Left lung (tissue), 10 donors: ENCODE results near the gene FAM181A. TPM values are rescaled to one million over a fixed set of nuclear protein-coding genes. Genes with fewer than 3 reads are reported as not detected.

ENCODE experiments used
- ATAC-seq: fragments of 200-7000 bp; cut with Tn5 transposase; one replicate; pipeline ENCODE4 v1.9.1; 2020; ENCODE audit warnings: moderate library complexity
- DNase-seq, 4 donors: peaks; one replicate each; pipeline ENCODE4 v3.0.0-alpha.2; 2013 to 2020
- H3K27ac ChIP-seq, 2 donors: fragments of 200-600 bp; sonication (generic) in 1 of 2; one replicate each; pipeline versions ENCODE4 v1.5.0 to v1.8.0; 2020 to 2021
- H3K27me3 ChIP-seq, 2 donors: fragments of 200-600 bp; sonication (generic) in 1 of 2; one replicate each; pipeline versions ENCODE4 v1.5.0 to v1.8.0; 2020 to 2021
- H3K36me3 ChIP-seq, 2 donors: fragments of 200-600 bp; sonication (generic) in 1 of 2; one replicate each; pipeline versions ENCODE4 v1.5.0 to v1.8.0; 2020 to 2021
- H3K4me1 ChIP-seq, 2 donors: fragments of 200-600 bp; one replicate each; pipeline ENCODE4 v1.8.0; 2021
- H3K4me3 ChIP-seq, 2 donors: fragments of 200-600 bp; sonication (generic) in 1 of 2; one replicate each; pipeline versions ENCODE4 v1.5.0 to v1.8.0; 2020 to 2021; ENCODE audit warnings: mild to moderate bottlenecking in 1 of 2
- H3K9me3 ChIP-seq, 2 donors: fragments of 200-600 bp; sonication (generic) in 1 of 2; one replicate each; pipeline versions ENCODE4 v1.5.0 to v1.8.0; 2020 to 2021
- CTCF ChIP-seq, 2 donors: fragments of 200-600 bp; sonication (generic) in 1 of 2; IDR thresholded peaks; one replicate each; pipeline versions ENCODE4 v1.5.0 to v1.8.0; 2021; ENCODE audit warnings: antibody characterized with exemption in 2 of 2
- intact Hi-C, 2 donors: fragments of 100-400 bp; cut with DNase I; formaldehyde crosslinking; loops; one replicate each; pipeline versions ENCODE4 v1.11.2 to v1.14.2; 2022
- polyA plus RNA-seq, 6 donors: library from polyadenylated mRNA; unstranded; fragments of 120-200 nt; gene quantifications; one replicate each; pipeline ENCODE4 v1.2.1, GENCODE V29; 2013; ENCODE audit not compliant: insufficient read length in 6 of 6
- total RNA-seq, 2 donors: library from RNA; stranded (reverse); fragmentation: NEBNext Ultra II Directional; extraction: Animal tissue kit (Norgen Biotek cat#: 25700); gene quantifications; one replicate each; pipeline ENCODE4 v1.2.1, GENCODE V29; 2021
- donor health status: DM: no; HTN: yes; CAD: no.
- donor health status: DM: no; HTN: no; CAD: no.

Gene FAM181A
- total and polyA plus RNA-seq, 8 donors, result 0.10 to 1.1 (median 0.37) TPM; not detected in 2

- Histone ChIP-seq H3K27ac (no peak overlapping the region), H3K9me3 (no peaks in the 10 kb centered on the region), H3K27me3 (no peaks in the 10 kb centered on the region), H3K4me1 (no peaks in the 10 kb centered on the region), H3K36me3 (no peaks in the 10 kb centered on the region), H3K4me3 (no peak overlapping the region)
- no peak for TF ChIP-seq CTCF (IDR thresholded peaks at IDR 0.05)
- intact Hi-C loops, result no loop called here
- DNase-seq (peak in 1 of 4 donors; percentile 32), ATAC-seq (peak; percentile 67)
These were observed 46.9 kb upstream of the FAM181A start for GRCh38 chr14:93880021-93880820.

DNA sequence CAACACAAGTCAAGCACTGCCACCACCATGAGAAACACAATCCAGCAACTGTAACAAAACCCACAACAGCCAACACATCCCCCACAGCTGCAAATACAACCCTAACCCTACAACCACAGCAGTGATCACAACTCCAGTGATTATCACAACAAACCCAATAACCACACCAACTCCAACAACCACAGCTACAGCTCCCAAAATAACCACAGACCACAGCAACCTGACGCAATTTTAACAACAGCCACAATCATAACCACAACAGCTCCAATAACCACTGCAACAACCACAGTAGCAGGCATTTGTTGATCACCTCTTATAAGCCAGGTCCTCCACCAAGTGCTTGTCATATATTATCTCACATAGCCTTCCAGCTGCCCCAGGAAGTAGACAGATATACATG lies 42.2 kb upstream of the FAM181A start:
- Histone ChIP-seq H3K4me1 (no peaks in the 10 kb centered on the region), H3K4me3 (no peak overlapping the region), H3K9me3 (no peaks in the 10 kb centered on the region), H3K27me3 (peaks cover 0 to 18% of the 10 kb centered on the region in 2 donors), H3K36me3 (no peaks in the 10 kb centered on the region), H3K27ac (no peak overlapping the region)
- no peak for TF ChIP-seq CTCF (IDR thresholded peaks at IDR 0.05)
- ATAC-seq (no peak), DNase-seq (no peak)
- intact Hi-C loops, result no loop called here

DNA sequence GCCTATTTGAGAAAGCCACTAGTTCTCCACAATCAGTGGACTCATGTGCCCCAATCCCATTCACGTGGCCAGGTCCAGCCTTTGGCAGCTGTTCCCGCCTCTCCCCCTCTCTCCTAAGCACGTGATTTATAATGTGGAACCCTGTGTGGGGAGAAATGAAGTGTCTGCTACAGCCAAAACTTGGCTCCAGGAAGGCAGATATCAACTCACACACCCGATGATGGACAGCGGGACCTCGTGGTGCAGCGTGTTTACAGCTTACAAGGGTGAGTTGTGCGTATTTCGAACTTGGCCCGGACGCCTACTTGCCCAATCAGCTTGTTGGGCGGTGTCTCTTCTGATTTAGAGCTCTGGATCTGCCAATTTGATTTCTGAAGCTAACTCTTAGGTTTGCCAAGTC lies 38.1 kb upstream of the FAM181A start:
- Histone ChIP-seq H3K27me3 (peaks cover 0 to 36% of the 10 kb centered on the region in 2 donors), H3K9me3 (no peaks in the 10 kb centered on the region), H3K27ac (no peak overlapping the region), H3K4me1 (no peaks in the 10 kb centered on the region), H3K36me3 (no peaks in the 10 kb centered on the region), H3K4me3 (no peak overlapping the region)
- no peak for TF ChIP-seq CTCF (IDR thresholded peaks at IDR 0.05)
- intact Hi-C loops, result no loop called here
- ATAC-seq (peak; percentile 17), DNase-seq (peak in 2 of 4 donors; percentile 32 to 37)

- no peak overlapping the region for H3K4me3 ChIP-seq
- no peaks in the 10 kb centered on the region for H3K36me3 ChIP-seq
- no peaks in the 10 kb centered on the region for H3K9me3 ChIP-seq
- no peak for DNase-seq
- H3K27ac ChIP-seq, result no peak overlapping the region
- TF ChIP-seq CTCF (IDR thresholded peaks at IDR 0.05), result no peak
- intact Hi-C loops, result loop anchor here in 1 of 2 donors (5.0 kb wide), 1 partner anchor 233 kb away; no protein-coding TSS in a partner anchor
- H3K4me1 ChIP-seq, result no peaks in the 10 kb centered on the region
- peaks cover 0 to 36% of the 10 kb centered on the region in 2 donors for H3K27me3 ChIP-seq
- ATAC-seq, result no peak
These were observed 37.2 kb upstream of the FAM181A start for GRCh38 chr14:93889739-93890483.
